ENCODE results near the gene CGNL1.

Gene CGNL1

DNA sequence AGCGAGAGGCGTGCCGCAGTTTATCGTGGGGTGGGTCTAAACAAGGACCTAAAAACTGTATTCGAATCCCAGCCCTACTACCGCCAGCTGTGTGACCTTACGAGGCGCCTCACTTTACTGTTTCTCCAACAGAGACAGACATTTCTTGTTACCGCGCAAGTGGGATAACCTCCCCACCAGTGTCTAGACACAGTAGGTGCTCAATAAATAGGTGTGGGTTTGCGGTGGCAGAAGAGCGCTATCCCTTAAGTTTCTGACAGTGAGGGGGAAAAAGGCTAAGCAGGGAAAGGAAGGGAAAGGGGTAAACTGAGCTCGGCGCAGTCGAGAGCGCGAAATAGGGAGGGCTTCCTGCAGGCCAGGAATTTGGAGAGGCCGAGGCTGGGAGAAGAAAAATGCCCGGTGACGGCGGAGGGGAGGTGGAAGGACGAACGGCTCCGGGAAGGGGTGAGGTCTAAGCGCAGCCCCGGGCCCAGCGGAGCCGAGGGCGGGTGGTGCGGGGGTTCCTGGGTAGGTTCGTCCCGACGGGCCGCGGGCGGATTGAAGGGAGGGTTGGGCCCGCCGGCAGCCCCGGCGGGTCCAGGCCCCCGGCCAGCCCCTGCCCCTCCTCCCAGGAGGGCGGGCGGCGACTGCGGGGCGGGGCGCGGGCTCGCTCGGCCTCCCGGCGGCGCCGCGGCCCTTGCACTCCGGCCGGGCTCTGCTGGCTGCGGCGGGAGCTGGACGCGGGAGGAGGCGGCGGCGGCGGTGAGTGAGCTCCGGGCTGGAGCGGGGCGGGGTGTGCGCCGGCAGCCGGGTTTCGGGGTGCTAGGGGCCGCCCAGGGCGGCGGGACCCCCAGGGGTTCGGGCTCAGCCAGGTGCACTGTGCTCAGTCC, at the start of gene CGNL1:
Gene CGNL1 (plus strand): TSS at position 679 of the 869 bp plus-strand sequence. CDS start 61,495 bp downstream, outside the sequence.
- DNase-seq, result no peak

DNA sequence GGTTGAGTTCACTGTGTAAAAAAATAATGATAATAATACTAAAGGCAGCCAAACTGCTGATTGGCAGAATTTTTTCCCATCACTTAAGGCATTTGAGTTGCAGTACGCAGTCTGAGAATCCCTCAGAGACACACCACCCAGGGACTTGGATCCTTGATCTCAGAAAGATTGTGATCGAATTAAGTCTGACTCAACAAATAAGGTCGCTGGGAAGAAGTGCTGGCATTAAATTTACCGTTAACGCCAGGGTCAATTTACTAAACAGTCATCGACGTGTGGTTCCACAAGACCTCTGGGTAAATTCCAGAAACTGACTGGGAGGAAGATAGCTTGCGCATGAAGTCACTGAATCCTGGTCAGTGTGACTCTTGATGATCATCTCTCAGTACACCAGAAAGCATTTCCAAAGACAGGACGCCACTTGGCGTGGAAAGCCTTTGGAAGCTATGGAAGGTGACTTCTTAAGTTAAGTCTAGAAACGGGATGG, 48.3 kb upstream of the CGNL1 start:
- no peak for DNase-seq

DNA sequence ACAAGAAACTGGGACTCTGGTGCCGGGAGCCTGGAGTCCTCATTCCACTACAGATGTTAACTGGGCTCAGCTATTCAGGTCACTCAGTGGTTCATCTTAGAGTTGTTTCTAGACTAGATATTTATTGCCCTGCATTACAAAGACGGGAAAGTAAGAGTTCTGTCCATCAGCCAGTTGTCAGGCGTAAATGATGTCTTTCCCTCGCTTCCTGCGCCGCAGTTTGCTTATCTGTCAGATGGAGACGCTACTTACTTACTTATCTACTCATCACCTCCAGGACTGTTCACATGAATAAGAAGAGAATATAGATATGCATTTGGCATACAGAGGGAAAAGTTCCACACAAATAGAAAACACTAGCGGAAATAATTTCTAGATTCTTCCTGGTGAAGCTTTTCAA, 47.8 kb upstream of the CGNL1 start:
- DNase-seq, result no peak

DNA sequence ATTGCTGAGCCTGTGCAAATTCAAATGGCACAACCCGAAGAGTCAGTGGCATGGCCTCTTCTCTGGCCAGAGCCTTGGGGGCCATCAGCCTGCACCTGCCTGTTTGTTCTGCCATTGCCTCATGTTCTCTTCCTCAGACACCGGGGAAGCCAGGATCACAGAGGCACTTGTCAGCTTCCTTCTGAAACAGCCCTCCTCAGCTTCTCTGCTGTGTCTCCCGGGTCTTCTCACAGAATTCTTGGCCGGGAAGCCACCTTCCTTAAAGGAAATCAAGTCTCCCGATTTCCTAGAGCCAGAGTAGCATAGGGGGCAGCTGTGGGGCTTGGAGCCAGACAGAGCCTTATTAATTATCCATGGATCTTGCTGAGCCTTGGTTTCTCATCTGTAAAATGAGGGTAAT, 47.4 kb upstream of the CGNL1 start:
- no peak for DNase-seq

GRCh38 chr15:57329582-57330367, 46.5 kb upstream of the CGNL1 start:
- no peak for DNase-seq

GRCh38 chr15:57330619-57331340, 45.5 kb upstream of the CGNL1 start:
- DNase-seq, result no peak

GRCh38 chr15:57332326-57332725, 44.0 kb upstream of the CGNL1 start:
- DNase-seq, result no peak

DNA sequence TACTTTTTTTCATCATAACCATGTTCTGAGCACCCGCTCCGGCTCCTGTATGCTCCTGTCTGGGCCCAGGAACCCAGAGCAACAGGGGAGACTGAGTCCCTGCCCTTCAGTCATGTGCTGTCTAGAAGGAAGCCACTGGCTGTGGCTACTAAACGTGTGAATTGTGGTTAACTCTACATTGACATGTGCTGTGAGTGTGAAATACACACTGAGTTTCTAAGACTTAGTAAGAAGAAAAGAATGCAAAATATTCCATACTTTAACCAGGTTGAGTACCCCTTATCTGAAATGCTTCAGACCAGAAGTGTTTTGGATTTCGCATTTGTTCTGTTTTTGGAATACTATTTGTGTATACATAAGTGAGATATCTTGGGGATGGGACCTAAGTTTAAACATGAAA, 42.8 kb upstream of the CGNL1 start:
- DNase-seq, result no peak

DNA sequence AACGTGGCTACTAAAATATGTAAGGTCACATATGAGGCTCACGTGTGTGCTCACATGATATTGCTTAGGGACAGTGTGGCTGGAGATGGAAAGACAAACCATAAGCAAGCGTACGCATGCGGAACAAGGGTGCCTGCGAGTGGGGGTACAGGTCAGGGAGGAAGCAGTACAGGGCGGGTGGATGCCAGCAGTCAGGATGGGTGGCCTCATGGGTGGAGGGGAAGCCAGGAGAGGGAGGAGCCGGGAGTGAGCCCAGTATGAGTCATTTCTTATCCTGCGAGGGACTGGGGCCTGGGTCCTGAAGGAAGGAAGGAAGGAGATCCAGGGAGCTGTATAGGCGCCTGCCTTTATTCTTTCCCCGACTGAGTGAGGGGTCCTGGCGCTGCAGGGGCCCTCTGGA, 42.0 kb upstream of the CGNL1 start:
- DNase-seq, result no peak

DNA sequence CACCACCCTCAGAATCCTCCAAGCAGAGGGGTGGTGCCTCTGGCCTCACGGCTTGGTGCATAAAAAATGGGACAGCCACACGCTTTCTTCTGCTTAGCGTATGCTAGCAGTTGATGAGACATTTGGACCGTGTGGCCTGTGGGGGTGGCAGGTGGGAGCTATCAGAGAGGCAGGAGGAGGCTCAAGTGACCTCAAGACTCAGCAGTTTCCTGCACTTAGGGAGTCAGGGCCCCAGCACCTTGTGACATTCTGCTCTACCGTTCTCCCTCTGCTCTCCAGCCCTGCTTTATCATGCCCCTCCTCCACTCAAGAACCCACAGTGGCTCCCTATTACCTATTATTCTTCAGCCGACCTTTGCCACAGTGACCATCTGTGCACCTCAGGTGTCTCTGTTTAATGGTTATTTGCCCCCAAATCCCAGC, 41.0 kb upstream of the CGNL1 start:
- no peak for DNase-seq

DNA sequence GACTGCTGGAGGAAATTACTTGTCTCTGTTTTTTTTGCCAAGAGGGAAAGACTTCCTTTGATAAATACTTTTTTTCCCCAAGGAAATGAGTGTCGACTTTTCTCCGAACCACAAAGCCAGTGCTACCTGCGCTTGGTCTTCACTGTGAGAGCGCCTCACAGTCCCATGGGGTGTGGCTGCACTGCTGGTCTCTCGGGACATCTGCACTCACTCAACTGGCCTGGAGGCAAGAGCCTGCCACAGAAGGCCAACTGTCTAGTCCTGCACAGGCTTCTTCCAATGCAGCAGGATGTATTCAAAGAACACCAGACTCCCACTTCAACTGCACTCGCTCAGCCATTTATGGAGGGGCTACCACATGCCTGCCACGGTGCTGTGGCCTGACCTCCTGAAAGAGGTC, 40.6 kb upstream of the CGNL1 start:
- DNase-seq, result no peak

- DNase-seq, result no peak
Measured at GRCh38 chr15:57337868-57338411, 38.4 kb upstream of the CGNL1 start.

GRCh38 chr15:57339321-57339720, 37.0 kb upstream of the CGNL1 start:
- DNase-seq, result no peak

- peak; percentile 9 for DNase-seq
Measured at GRCh38 chr15:57340682-57341259, 35.5 kb upstream of the CGNL1 start.

DNA sequence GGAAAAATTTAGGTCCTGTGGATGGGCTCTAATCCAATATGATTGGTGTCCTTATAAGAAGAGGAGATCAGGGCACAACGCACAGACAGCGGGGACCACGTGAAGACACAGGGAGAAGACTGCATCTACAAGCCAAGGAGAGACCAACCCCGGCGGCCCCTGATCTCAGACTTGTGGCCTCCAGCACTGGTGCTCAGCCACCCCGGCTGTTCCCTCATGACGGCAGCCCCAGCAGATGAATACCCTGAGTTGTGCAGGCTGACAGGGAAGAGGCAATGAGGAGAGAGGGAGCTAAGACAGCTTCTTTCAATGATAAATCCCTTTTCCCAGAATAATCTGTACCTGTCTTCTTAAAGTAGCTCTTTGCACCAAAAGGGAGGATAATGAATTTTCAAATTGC, 33.3 kb upstream of the CGNL1 start:
- DNase-seq, result no peak

- no peak for DNase-seq
Measured at GRCh38 chr15:57343498-57343897, 32.8 kb upstream of the CGNL1 start.

DNA sequence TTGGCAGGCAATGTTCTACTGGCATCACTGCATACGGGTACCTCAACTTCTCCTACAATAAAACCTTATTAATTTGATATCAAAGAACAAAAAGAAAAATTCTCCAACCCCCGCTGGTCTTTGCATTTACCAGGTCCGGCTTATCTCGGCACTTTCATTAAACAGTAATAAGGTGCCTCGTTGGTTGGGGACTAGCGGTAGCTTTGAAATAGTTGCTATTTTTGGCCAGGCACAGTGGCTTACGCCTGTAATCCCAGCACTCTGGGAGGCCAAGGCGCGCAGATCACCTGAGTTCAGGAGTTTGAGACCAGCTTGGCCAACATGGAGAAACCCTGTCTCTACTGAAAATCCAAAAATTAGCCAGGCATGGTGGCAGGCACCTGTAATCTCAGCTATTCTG, 32.0 kb upstream of the CGNL1 start:
- DNase-seq, result no peak

GRCh38 chr15:57345584-57345983, 30.7 kb upstream of the CGNL1 start:
- no peak for DNase-seq

GRCh38 chr15:57348081-57348480, 28.2 kb upstream of the CGNL1 start:
- DNase-seq, result no peak

DNA sequence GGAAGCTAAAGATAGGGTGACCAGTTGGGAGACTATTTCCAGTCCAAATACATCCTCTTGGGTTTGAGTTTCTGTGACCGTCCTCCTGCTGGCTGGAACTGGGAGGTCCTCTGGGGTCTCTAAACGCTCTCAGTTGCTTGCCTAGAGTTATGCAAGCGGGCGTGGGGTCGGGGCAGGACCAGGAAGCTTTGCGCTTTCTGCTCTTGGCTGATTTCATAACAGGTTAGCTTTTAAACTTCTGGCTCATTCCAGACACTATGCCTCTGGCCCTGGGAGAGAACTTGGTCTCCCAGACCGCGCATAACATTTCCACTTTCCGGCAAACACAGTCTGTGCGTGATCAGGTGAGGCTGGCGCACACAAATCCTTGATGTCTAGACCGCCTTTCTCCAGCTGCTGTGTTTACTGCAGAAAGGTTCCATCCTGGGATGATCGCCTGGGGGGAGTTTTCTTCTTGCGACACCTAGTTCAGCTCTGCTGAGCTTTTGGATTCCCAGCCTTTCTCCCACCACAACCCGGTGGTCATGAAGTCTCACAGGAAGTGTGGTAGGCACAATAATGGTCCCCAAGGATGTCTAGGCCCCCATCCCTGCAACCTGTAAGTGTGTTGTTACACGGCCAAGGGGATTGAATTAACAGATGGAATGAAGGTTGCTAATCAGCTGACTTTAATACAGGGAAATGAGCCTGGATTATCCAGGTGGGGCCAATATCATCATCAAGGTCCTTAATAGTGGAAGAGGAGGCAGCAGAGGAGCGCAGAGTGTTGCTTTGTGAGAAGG, 23.6 kb upstream of the CGNL1 start:
- no peak for DNase-seq

DNA sequence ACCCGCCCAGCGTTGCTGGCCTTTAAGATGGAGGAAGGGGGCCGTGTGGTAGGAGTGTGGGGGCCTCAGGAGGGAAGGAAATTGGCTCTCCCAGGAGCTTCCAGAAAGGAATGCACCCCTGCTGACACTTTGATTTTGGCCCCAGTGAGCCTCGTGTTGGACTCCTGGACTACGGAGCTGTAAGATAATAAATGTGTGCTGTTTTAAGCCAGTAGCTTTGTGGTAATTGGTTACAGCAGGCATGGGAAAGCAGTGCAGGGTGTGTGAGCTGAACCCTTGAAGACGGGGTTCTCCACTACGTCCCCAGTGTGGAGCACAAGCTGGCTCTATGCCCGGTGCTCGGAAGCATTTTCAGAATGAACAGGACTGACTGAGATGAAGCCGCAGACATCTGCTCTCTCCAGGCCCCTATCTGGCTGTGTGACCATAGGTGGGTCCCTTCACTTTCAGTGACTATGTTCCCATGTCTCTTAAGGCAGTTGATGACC, 22.9 kb upstream of the CGNL1 start:
- no peak for DNase-seq
